ENCODE measurements around the gene USP40.

The USP40 gene

DNA sequence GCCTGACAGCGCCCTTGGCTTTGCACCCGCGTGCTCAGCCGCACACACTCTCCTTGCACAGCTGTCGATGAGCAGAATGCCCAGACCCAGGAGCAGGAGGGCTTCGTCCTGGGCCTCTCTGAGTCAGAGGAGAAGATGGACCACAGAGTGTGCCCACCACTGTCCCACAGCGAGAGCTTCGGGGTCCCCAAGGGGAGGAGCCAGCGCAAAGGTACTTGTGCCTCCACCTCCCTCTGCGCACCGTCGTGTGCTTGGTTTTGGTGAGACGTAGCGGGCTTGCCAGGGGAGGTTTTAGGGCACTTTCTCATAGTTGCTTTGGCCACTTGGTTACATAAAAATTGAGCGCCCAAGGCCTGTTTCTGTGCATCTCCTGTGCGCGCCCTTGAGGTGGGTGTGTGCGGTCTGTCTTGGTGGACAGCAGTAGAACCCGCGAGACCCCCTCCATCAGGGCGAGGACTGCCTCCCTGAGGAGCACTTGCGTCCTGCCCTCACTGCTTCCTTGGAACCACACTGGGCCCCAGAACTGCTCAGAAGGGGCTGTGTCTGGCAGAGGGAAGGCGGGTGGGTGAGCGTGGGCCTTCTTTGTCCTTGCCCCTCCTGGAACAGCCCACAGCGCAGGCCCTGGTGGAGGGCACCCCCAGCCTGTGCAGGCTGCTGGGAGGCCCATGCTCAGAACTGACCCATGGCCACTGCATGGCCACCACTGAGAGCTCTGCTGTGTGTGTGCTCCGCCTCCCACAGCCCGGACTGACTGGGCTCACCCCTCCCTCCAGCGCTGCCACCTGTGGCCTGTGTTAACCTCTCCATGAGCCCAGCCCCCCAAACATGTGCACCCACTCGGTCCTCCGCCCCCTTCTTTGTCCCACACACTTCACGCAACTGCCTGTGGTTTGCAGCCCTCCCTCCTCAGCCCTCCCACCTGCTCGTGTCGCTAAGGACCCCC, 116.4 kb downstream of the USP40 start:
- Histone ChIP-seq H3K4me1 (ENCODE audit: control insufficient read depth in 2 of 2, insufficient read depth in 1 of 2, low read depth in 1 of 2, low read length in 2 of 2) (peaks cover 0 to 15% of the 10 kb centered on the region in 2 donors), H3K18ac (ENCODE audit: low read length) (peak overlapping the region; percentile 76), H3K79me1 (ENCODE audit: low read depth, low read length) (no peaks in the 10 kb centered on the region), H2BK12ac (ENCODE audit: low read length) (peak overlapping the region; percentile 76), H3K9ac (ENCODE audit: low read depth, low read length, poor library complexity) (peak overlapping the region; percentile 24), H3K4ac (ENCODE audit: low read length) (no peak overlapping the region), H2BK5ac (ENCODE audit: low read length) (peak overlapping the region; percentile 83), H2BK15ac (ENCODE audit: low read length) (peak overlapping the region; percentile 20), H3K36me3 (replicated peaks in 1 of 2; ENCODE audit: control insufficient read depth in 2 of 2, insufficient read depth in 2 of 2, low read length in 2 of 2) (peaks cover 16 to 75% of the 10 kb centered on the region in 2 donors), H2BK120ac (ENCODE audit: low read depth, low read length) (no peak overlapping the region), H3K14ac (ENCODE audit: low read length) (peak overlapping the region; percentile 5), H4K8ac (ENCODE audit: low read depth, low read length) (no peak overlapping the region), H3K4me2 (ENCODE audit: insufficient read depth, low read length, poor library complexity, severe bottlenecking) (no peak overlapping the region), H2AFZ (ENCODE audit: low read length) (no peak overlapping the region), H2AK5ac (ENCODE audit: low read depth, low read length) (peak overlapping the region; percentile 61), H3K9me3 (replicated peaks in 1 of 2; ENCODE audit: control insufficient read depth in 2 of 2, insufficient read depth in 1 of 2, low read depth in 1 of 2, low read length in 2 of 2) (no peaks in the 10 kb centered on the region), H3K27me3 (ENCODE audit: control insufficient read depth in 3 of 3, insufficient read depth in 3 of 3, low read depth in 1 of 3, low read length in 3 of 3) (no peaks in the 10 kb centered on the region), H4K91ac (ENCODE audit: low read depth, low read length, poor library complexity) (no peak overlapping the region), H3K4me3 (ENCODE audit: low read length in 2 of 2) (no peak overlapping the region), H3K23ac (ENCODE audit: low read depth, low read length, poor library complexity) (peak overlapping the region; percentile 13), H3K27ac (replicated peaks; ENCODE audit: low read length) (peak overlapping the region; percentile 58)
- DNase-seq (ENCODE audit: low spot score), result no peak
- WGBS, 2 donors (ENCODE audit: extremely low coverage in 2 of 2, insufficient read length in 2 of 2, insufficient replicate concordance in 1 of 2), result no CpG with 5 or more reads among the region's 33 CpGs

DNA sequence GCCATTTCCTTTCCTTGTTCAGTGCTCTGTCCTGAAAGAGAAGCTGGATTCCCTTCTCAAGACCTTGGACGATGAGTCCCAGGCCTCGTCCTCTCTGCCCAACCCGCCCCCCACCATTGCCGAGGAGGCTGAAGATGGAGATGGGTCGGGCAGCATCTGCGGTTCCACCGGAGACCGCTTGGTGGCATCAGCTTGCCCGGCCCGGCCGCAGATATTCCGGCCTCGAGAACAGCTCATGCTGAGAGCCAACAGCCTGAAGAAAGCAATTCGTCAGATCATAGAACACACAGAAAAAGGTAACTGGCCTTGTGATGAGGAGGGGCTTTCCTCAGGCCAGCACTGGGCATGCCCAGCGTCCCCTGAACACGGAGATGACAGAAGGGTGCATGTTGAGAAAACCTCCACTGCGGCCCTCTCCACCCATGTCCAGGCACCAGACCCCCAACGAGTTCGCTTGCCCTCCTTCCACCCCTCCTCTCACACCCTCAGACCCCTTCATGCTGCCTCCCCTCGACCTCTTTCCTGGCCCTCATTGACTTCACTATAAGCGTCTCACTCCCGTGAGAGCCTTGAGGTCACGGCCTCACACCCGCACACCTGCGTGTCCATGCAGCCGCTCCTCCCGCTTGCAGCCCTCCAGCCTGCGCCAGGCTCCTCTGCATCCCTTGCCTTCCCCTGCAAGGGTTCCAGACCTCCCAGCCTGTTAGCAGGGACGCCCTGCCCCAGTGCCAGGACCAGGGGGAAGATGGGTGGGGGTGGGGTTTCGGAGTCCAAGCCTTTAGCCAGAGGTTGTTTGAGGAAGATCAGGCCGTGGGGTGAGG, 117.3 kb downstream of the USP40 start:
- DNase-seq (ENCODE audit: low spot score), result peak; percentile 47
- Histone ChIP-seq H2BK15ac (ENCODE audit: low read length) (peak overlapping the region; percentile 15), H3K23ac (ENCODE audit: low read depth, low read length, poor library complexity) (peak overlapping the region; percentile 3), H3K79me1 (ENCODE audit: low read depth, low read length) (no peaks in the 10 kb centered on the region), H3K9me3 (replicated peaks in 1 of 2; ENCODE audit: control insufficient read depth in 2 of 2, insufficient read depth in 1 of 2, low read depth in 1 of 2, low read length in 2 of 2) (no peaks in the 10 kb centered on the region), H2AFZ (ENCODE audit: low read length) (no peak overlapping the region), H4K8ac (ENCODE audit: low read depth, low read length) (peak overlapping the region; percentile 52), H3K18ac (ENCODE audit: low read length) (peak overlapping the region; percentile 81), H3K14ac (ENCODE audit: low read length) (peak overlapping the region; percentile 57), H3K36me3 (replicated peaks in 1 of 2; ENCODE audit: control insufficient read depth in 2 of 2, insufficient read depth in 2 of 2, low read length in 2 of 2) (peaks cover 15 to 75% of the 10 kb centered on the region in 2 donors), H2BK120ac (ENCODE audit: low read depth, low read length) (no peak overlapping the region), H3K4me2 (ENCODE audit: insufficient read depth, low read length, poor library complexity, severe bottlenecking) (no peak overlapping the region), H3K9ac (ENCODE audit: low read depth, low read length, poor library complexity) (peak overlapping the region; percentile 45), H4K91ac (ENCODE audit: low read depth, low read length, poor library complexity) (no peak overlapping the region), H3K27me3 (ENCODE audit: control insufficient read depth in 3 of 3, insufficient read depth in 3 of 3, low read depth in 1 of 3, low read length in 3 of 3) (no peaks in the 10 kb centered on the region), H3K27ac (replicated peaks; ENCODE audit: low read length) (no peak overlapping the region), H3K4me1 (ENCODE audit: control insufficient read depth in 2 of 2, insufficient read depth in 1 of 2, low read depth in 1 of 2, low read length in 2 of 2) (peaks cover 0 to 15% of the 10 kb centered on the region in 2 donors), H2BK12ac (ENCODE audit: low read length) (peak overlapping the region; percentile 76), H3K4ac (ENCODE audit: low read length) (no peak overlapping the region), H3K4me3 (ENCODE audit: low read length in 2 of 2) (no peak overlapping the region), H2AK5ac (ENCODE audit: low read depth, low read length) (peak overlapping the region; percentile 23), H2BK5ac (ENCODE audit: low read length) (peak overlapping the region; percentile 83)
- no CpG with 5 or more reads among the region's 31 CpGs for WGBS, 2 donors (ENCODE audit: extremely low coverage in 2 of 2, insufficient read length in 2 of 2, insufficient replicate concordance in 1 of 2)

DNA sequence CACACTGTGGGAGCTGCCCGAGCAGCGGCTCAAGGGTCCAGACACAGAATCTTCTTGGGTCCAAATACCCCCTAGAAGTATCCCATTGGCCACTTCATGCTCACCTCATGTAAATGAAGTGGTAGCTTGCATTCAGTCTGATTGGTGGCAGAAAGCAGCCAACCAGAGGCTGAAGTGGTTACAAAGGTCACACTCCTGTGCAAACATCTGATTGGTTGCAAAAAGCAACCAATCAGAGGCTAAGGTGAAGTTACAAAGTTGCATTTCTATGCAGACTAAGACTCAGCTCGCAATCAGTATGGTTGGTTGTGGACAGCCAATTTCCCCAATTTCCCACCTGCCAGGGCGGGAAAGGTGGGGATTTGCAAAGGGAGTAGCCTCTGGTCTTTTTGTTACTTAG, 118.0 kb downstream of the USP40 start:
- no peak overlapping the region for H2BK12ac ChIP-seq (ENCODE audit: low read length)
- no peak overlapping the region for H3K4me2 ChIP-seq (ENCODE audit: insufficient read depth, low read length, poor library complexity, severe bottlenecking)
- DNase-seq (ENCODE audit: low spot score), result no peak
- H2BK120ac ChIP-seq (ENCODE audit: low read depth, low read length), result no peak overlapping the region
- H2AFZ ChIP-seq (ENCODE audit: low read length), result no peak overlapping the region
- H3K9me3 ChIP-seq (replicated peaks in 1 of 2; ENCODE audit: control insufficient read depth in 2 of 2, insufficient read depth in 1 of 2, low read depth in 1 of 2, low read length in 2 of 2), result no peaks in the 10 kb centered on the region
- no peak overlapping the region for H2AK5ac ChIP-seq (ENCODE audit: low read depth, low read length)
- no peak overlapping the region for H3K9ac ChIP-seq (ENCODE audit: low read depth, low read length, poor library complexity)
- peaks cover 13 to 68% of the 10 kb centered on the region in 2 donors for H3K36me3 ChIP-seq (replicated peaks in 1 of 2; ENCODE audit: control insufficient read depth in 2 of 2, insufficient read depth in 2 of 2, low read length in 2 of 2)
- H3K79me1 ChIP-seq (ENCODE audit: low read depth, low read length), result no peaks in the 10 kb centered on the region
- H3K23ac ChIP-seq (ENCODE audit: low read depth, low read length, poor library complexity), result no peak overlapping the region
- no CpG with 5 or more reads among the region's 4 CpGs for WGBS, 2 donors (ENCODE audit: extremely low coverage in 2 of 2, insufficient read length in 2 of 2, insufficient replicate concordance in 1 of 2)
- H3K4ac ChIP-seq (ENCODE audit: low read length), result no peak overlapping the region
- no peak overlapping the region for H3K4me3 ChIP-seq (ENCODE audit: low read length in 2 of 2)
- H3K4me1 ChIP-seq (ENCODE audit: control insufficient read depth in 2 of 2, insufficient read depth in 1 of 2, low read depth in 1 of 2, low read length in 2 of 2), result peaks cover 0 to 15% of the 10 kb centered on the region in 2 donors
- no peak overlapping the region for H2BK5ac ChIP-seq (ENCODE audit: low read length)
- H2BK15ac ChIP-seq (ENCODE audit: low read length), result no peak overlapping the region
- no peak overlapping the region for H3K27ac ChIP-seq (replicated peaks; ENCODE audit: low read length)
- no peak overlapping the region for H3K18ac ChIP-seq (ENCODE audit: low read length)
- H3K27me3 ChIP-seq (ENCODE audit: control insufficient read depth in 3 of 3, insufficient read depth in 3 of 3, low read depth in 1 of 3, low read length in 3 of 3), result no peaks in the 10 kb centered on the region
- no peak overlapping the region for H4K91ac ChIP-seq (ENCODE audit: low read depth, low read length, poor library complexity)
- no peak overlapping the region for H3K14ac ChIP-seq (ENCODE audit: low read length)
- H4K8ac ChIP-seq (ENCODE audit: low read depth, low read length), result no peak overlapping the region

DNA sequence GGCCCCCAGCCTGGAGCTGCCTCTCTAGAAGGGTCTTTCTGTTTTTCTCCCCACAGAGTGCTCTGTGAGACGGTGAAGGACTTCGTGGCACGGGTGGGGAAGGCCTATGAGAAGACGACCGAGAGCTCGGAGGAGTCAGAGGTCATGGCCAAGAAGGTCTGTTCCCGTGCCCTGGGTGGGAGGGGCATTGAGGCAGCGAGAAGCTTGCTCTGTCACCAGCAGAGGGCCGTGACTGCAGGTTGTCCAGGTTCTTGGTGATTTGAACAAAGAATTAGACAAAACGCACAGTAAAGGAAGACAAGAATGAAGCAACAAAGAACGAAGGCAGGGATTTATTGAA, 118.4 kb downstream of the USP40 start:
- no peak overlapping the region for H3K14ac ChIP-seq (ENCODE audit: low read length)
- no peak overlapping the region for H4K91ac ChIP-seq (ENCODE audit: low read depth, low read length, poor library complexity)
- no peaks in the 10 kb centered on the region for H3K9me3 ChIP-seq (replicated peaks in 1 of 2; ENCODE audit: control insufficient read depth in 2 of 2, insufficient read depth in 1 of 2, low read depth in 1 of 2, low read length in 2 of 2)
- no peak overlapping the region for H4K8ac ChIP-seq (ENCODE audit: low read depth, low read length)
- H2AK5ac ChIP-seq (ENCODE audit: low read depth, low read length), result no peak overlapping the region
- DNase-seq (ENCODE audit: low spot score), result no peak
- no peak overlapping the region for H2BK12ac ChIP-seq (ENCODE audit: low read length)
- no peak overlapping the region for H2BK5ac ChIP-seq (ENCODE audit: low read length)
- H3K4me2 ChIP-seq (ENCODE audit: insufficient read depth, low read length, poor library complexity, severe bottlenecking), result no peak overlapping the region
- H2BK120ac ChIP-seq (ENCODE audit: low read depth, low read length), result no peak overlapping the region
- H3K36me3 ChIP-seq (replicated peaks in 1 of 2; ENCODE audit: control insufficient read depth in 2 of 2, insufficient read depth in 2 of 2, low read length in 2 of 2), result peaks cover 13 to 65% of the 10 kb centered on the region in 2 donors
- H3K23ac ChIP-seq (ENCODE audit: low read depth, low read length, poor library complexity), result no peak overlapping the region
- H3K27ac ChIP-seq (replicated peaks; ENCODE audit: low read length), result no peak overlapping the region
- peak overlapping the region; percentile 42 for H3K18ac ChIP-seq (ENCODE audit: low read length)
- no peak overlapping the region for H2AFZ ChIP-seq (ENCODE audit: low read length)
- H3K27me3 ChIP-seq (ENCODE audit: control insufficient read depth in 3 of 3, insufficient read depth in 3 of 3, low read depth in 1 of 3, low read length in 3 of 3), result no peaks in the 10 kb centered on the region
- no peak overlapping the region for H3K9ac ChIP-seq (ENCODE audit: low read depth, low read length, poor library complexity)
- no peak overlapping the region for H3K4me3 ChIP-seq (ENCODE audit: low read length in 2 of 2)
- no peak overlapping the region for H3K4ac ChIP-seq (ENCODE audit: low read length)
- peaks cover 0 to 15% of the 10 kb centered on the region in 2 donors for H3K4me1 ChIP-seq (ENCODE audit: control insufficient read depth in 2 of 2, insufficient read depth in 1 of 2, low read depth in 1 of 2, low read length in 2 of 2)
- no peak overlapping the region for H2BK15ac ChIP-seq (ENCODE audit: low read length)
- H3K79me1 ChIP-seq (ENCODE audit: low read depth, low read length), result no peaks in the 10 kb centered on the region
- no CpG with 5 or more reads among the region's 11 CpGs for WGBS, 2 donors (ENCODE audit: extremely low coverage in 2 of 2, insufficient read length in 2 of 2, insufficient replicate concordance in 1 of 2)

Data from neuronal stem cell (in vitro differentiated cells).